Stimulated activated naive CD8-positive, alpha-beta T cell treated with anti-CD3 and anti-CD28 coated beads, Interleukin-15, amount 100 ng/mL, for 72 hours (primary cell): ENCODE data around the gene RGS9BP.
"Not testable (repeated sequence)": the region's sequence is repeated elsewhere in the genome, so short reads cannot be mapped to it uniquely, and the experiment has no call there.

ENCODE experiments used
- ATAC-seq: fragments of 150-1000 bp; cut with Tn5 transposase; 2 replicates; pipeline ENCODE4 v1.10.0; 2021; ENCODE audit warnings: mild to moderate bottlenecking, moderate library complexity
- DNase-seq, 2 donors: peaks; one replicate each; pipeline ENCODE4 v3.0.0; 2021 to 2022
- H3K27ac Mint-ChIP-seq, 2 donors: one replicate each; pipeline ENCODE4 v1.8.0; 2022; ENCODE audit warnings: mild to moderate bottlenecking in 2 of 2, mixed read lengths in 2 of 2, moderate library complexity in 2 of 2
- H3K27me3 Mint-ChIP-seq: one replicate; pipeline ENCODE4 v1.8.0; 2022; ENCODE audit warnings: mixed read lengths
- H3K4me1 Mint-ChIP-seq: one replicate; pipeline ENCODE4 v1.8.0; 2022; ENCODE audit warnings: mild to moderate bottlenecking, mixed read lengths
- H3K4me3 Mint-ChIP-seq, 2 donors: one replicate each; pipeline ENCODE4 v1.8.0; 2022; ENCODE audit warnings: mild to moderate bottlenecking in 2 of 2, mixed read lengths in 2 of 2, moderate library complexity in 1 of 2
- H3K9me3 Mint-ChIP-seq, 2 donors: one replicate each; pipeline ENCODE4 v1.8.0; 2022; ENCODE audit warnings: mixed read lengths in 2 of 2

The RGS9BP gene

DNA sequence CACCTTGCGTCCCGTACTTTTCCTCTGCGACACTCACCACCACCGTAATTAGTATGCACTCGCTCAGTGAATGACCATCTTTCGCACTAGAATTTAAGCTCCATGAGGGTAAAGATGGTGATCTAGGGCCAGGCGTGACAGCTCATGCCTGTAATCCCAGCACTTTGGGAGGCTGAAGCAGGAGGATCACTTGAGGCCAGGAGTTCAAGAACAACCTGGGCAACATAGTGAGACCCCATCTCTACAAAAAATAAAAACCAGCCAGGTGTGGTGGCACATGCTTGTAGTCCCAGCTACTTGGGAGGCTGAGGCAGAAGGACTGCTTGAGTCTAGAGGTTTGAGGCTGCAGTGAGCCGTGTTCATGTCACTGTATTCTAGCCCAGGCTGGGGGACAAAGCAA, 19.3 kb upstream of the RGS9BP start:
- H3K9me3 Mint-ChIP-seq, H3K4me3 Mint-ChIP-seq, DNase-seq, H3K27ac Mint-ChIP-seq, H3K4me1 Mint-ChIP-seq, ATAC-seq, H3K27me3 Mint-ChIP-seq: not testable (repeated sequence)

DNA sequence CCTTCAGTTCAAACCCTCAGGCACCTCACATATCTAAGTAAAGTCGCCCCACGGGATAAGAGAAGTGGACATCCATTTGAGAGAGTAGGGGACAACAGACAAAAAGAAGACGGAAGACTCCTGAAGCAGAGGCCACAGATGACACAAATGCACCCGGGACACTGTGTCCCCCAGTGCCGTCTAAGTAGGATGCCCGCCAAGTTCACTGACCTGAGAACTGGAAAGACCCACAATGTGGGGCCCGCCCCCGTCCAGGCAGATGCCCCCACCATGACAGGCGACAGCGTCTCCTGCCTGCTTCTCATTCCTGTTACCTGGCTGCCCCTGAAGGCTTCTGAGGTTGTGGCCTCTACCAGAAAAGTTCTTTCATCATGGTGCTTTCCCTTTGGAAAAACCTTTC, 17.6 kb upstream of the RGS9BP start:
- no peaks in the 10 kb centered on the region for H3K27me3 Mint-ChIP-seq
- H3K9me3 Mint-ChIP-seq: no peaks in the 10 kb centered on the region
- DNase-seq (no peak), ATAC-seq (no peak)
- H3K4me1 Mint-ChIP-seq: peaks cover 14% of the 10 kb centered on the region
- no peak overlapping the region for H3K4me3 Mint-ChIP-seq
- H3K27ac Mint-ChIP-seq: no peak overlapping the region

DNA sequence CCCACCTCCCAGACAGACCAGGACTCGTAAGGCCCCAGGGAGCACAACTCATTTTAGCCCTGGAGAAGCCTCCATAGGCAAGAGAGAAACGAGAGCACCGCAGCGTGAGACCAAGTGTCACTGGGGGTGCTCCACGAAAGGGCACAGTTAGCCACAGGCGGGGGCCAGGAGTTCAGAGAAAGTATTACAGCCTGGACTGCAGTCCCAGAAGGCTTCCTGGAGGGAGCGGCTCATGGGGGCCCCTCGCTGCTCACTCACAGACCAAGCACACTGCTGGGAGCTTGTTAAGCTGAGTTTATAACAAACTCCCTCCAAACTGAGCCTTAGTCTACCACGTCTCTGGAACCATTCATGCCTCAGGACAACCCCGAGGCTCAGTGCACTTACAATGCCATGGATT, 17.1 kb upstream of the RGS9BP start:
- H3K4me3 Mint-ChIP-seq: no peak overlapping the region
- peaks cover 13% of the 10 kb centered on the region for H3K4me1 Mint-ChIP-seq
- H3K27me3 Mint-ChIP-seq: no peaks in the 10 kb centered on the region
- H3K9me3 Mint-ChIP-seq: no peaks in the 10 kb centered on the region
- no peak overlapping the region for H3K27ac Mint-ChIP-seq
- no peak for DNase-seq
- no peak for ATAC-seq

DNA sequence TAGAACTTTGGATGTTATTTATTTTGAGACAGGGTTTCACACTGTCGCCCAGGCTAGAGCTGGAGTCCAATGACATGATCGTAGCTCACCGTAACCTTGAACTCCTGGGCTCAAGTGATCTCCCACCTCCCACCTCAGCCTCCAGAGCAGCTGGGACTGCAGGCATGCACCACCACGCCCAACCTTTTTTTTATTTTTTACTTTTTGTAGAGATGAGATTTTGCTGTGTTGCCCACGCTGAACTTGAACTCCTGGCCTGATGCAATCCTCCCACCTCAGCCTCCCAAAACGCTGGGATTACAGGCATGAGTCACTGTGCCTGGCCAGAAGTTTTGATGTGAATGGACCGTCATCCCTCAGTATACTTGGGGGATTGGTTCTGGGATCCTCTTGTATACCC, 14.3 kb upstream of the RGS9BP start:
- ATAC-seq: no peak
- Mint-ChIP-seq H3K27me3 (no peaks in the 10 kb centered on the region), H3K27ac (no peak overlapping the region), H3K4me3 (no peak overlapping the region), H3K4me1 (peaks cover 13% of the 10 kb centered on the region), H3K9me3 (no peaks in the 10 kb centered on the region)
- no peak for DNase-seq

DNA sequence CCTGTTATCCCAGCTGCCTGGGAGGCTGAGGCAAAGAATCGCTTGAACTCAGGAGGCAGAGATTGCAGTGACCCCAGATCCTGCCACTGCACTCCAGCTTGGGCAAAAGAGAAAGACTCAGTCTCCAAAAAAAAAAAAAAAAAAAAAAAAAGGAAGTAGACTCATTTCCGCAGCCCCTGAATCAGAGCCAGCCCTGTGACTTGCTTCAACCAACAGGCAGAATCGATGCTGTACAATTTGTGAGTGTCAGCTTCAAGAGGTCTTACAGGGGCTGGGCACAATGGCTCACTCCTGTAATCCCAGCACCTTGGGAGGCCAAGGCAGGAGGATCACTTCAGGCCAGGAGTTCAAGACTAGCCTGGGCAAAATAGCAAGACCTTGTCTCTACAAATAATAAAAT, 13.5 kb upstream of the RGS9BP start:
- H3K27me3 Mint-ChIP-seq: no peaks in the 10 kb centered on the region
- ATAC-seq: no peak
- H3K9me3 Mint-ChIP-seq: no peaks in the 10 kb centered on the region
- H3K4me1 Mint-ChIP-seq: peaks cover 13% of the 10 kb centered on the region
- no peak for DNase-seq
- H3K4me3 Mint-ChIP-seq: no peak overlapping the region
- H3K27ac Mint-ChIP-seq: no peak overlapping the region

DNA sequence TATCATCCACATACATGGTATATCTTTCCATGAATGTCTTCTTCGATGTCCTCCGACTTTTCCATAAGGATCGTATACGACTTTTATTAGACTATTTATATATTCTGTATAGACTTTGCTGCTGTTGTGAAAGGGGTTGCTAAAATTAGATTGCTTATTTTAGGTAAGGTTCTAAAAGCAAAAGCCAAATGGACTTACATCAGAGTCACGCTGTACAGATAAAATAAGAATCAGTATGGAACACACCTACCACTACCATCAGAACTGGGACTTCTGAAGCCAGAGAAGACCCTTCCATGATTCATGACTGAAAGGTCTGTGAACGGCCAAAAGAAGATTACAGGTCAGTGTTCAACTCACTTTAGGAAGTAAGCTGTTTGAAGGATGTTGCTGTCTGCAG, 9.6 kb upstream of the RGS9BP start:
- Mint-ChIP-seq H3K4me1 (peaks cover 31% of the 10 kb centered on the region), H3K9me3 (no peaks in the 10 kb centered on the region), H3K27ac (no peak overlapping the region), H3K27me3 (no peaks in the 10 kb centered on the region), H3K4me3 (no peak overlapping the region)
- no peak for ATAC-seq
- no peak for DNase-seq

DNA sequence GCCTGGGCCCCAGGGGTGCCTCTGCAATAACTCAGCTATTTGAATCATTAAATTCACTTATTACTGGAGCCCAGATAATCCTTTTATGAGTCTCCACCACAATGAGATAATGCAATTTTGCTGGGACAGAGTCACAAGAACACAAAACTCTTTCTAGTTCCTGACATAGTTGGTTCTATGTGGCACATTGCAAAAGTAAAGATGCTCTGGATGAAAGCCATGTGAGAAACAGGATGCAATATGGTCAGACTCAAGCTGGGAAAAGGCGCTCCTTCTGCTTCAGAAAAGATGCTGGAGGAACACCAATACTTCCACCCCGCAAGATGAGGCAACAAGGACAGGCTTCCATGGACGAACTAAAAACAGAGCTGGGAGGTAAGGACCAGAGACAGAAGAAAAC, 6.3 kb upstream of the RGS9BP start:
- Mint-ChIP-seq H3K27me3 (no peaks in the 10 kb centered on the region), H3K4me3 (no peak overlapping the region), H3K9me3 (no peaks in the 10 kb centered on the region), H3K27ac (no peak overlapping the region), H3K4me1 (peaks cover 48% of the 10 kb centered on the region)
- ATAC-seq: no peak
- no peak for DNase-seq

DNA sequence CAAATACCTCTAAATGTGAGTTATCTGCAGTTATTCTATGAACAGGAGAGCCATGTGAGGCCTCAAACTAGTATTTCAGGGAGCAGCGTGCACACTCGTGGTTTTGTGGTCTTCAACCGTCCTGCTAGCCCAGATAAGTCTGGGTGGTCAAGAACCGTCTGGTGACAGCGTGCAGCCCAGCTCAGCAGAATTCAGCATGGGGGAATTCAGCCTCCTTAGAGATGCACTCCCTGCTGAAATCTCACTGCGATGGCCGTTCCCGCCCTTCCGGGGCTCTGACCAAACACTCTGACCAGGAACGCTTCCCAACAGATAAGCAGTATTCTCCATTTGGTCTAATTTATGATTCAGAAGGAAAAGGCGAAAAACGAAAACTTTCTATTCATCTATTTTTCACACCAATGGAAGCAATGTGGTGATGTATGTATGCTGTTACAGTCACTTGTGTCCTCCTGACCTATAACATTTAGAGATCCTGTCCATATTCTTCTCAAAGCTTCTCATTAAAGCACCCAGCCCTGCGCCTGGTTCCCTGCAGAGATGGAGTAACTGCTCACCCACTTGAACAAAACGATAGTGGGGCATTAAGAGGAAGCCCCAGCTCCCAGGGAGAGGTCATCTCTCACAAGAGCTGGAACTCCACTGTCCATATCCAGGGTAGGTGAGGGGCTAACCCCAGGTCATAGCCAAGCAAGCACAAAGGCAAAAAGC, 3.6 kb upstream of the RGS9BP start:
- Mint-ChIP-seq H3K4me1 (peaks cover 56% of the 10 kb centered on the region), H3K4me3 (no peak overlapping the region), H3K27ac (no peak overlapping the region), H3K27me3 (peaks cover 15% of the 10 kb centered on the region), H3K9me3 (no peaks in the 10 kb centered on the region)
- no peak for ATAC-seq
- no peak for DNase-seq

DNA sequence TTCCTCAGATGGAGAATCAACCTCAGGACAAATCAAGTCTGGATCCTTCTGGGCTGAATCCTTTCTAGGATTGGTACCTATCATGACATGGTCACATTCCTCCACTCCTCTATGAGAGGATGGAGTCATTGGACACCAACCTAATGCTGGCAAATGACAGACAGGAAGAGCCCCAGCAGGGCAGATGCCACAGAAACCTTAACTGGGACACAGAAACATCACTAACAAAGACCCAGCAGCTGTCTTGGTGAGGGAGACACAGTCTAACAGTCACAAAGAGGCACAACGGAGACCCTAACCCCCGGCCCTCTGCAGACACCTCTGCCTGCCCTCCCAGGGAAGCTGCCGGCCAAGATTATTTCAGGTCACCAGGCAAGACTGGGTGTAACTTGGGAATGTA, 2.8 kb upstream of the RGS9BP start:
- Mint-ChIP-seq H3K27me3 (peaks cover 23% of the 10 kb centered on the region), H3K4me3 (no peak overlapping the region), H3K27ac (no peak overlapping the region), H3K9me3 (no peaks in the 10 kb centered on the region), H3K4me1 (peaks cover 63% of the 10 kb centered on the region)
- DNase-seq: no peak
- no peak for ATAC-seq

DNA sequence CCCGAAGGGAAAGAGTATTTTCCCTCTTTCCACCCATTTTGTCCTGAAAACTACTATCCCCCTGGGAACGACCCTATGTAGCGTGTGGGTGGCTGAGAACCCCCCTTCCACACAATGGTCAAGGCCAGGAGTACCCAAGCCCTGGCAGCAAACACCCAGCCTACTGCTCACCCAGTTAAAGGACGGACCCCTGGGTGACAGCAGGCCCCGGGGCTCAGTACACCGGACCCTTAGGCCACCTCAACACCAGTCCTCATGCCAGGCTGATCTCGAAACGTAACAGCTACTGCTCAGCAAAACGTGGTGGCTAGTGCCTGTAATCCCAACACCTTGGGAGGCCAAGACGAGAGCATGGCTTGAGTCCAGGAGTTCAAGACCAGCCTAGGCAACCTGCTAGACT, 2.1 kb upstream of the RGS9BP start:
- Mint-ChIP-seq H3K27me3 (peaks cover 27% of the 10 kb centered on the region), H3K4me1 (peaks cover 62% of the 10 kb centered on the region), H3K9me3 (no peaks in the 10 kb centered on the region), H3K27ac (no peak overlapping the region), H3K4me3 (peak overlapping the region in 1 of 2 donors; percentile 95)
- DNase-seq (no peak), ATAC-seq (no peak)

DNA sequence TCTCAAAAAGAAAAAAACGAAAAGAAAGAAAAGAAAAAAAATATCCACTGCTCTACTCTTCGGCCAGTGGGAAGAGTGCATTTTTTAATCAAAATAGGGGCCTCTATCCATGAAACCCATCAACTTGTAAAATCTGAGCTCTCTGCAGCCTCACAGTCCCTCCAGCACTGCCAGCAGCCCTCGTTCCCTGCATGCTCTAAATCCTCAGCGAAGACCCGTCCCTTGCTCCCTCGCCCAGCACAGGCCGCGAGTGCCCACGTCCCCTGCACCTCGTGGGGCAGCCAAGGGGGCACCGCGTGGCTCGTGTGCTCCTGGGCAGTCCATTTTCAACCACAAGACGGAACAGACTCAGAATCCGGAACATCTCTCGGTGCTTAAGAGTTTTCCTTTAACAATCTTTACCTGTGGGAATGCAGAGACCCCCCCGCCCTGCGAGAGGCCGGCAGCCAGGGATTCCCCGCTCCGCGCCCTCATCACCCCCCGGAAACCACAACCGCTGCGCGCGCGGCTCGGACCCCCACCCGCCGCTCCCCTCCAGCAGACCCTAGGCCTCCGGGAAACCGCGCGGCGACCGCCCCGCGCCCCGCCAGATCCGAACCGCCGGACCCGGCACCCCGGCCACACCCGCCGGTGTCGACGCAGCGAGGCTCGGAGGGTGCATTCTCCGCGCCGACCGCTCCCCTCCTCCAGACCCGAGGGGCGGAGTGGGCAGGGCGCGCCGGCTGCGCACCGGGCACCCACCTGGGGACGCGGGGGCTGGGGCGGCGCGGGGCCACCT, 1.3 kb upstream of the RGS9BP start:
- DNase-seq: no peak
- Mint-ChIP-seq H3K4me3 (peak overlapping the region; percentile 95 to 97), H3K9me3 (no peaks in the 10 kb centered on the region), H3K4me1 (peaks cover 56% of the 10 kb centered on the region), H3K27me3 (peaks cover 27% of the 10 kb centered on the region), H3K27ac (peak overlapping the region; percentile 91 to 94)
- peak; percentile 35 for ATAC-seq

DNA sequence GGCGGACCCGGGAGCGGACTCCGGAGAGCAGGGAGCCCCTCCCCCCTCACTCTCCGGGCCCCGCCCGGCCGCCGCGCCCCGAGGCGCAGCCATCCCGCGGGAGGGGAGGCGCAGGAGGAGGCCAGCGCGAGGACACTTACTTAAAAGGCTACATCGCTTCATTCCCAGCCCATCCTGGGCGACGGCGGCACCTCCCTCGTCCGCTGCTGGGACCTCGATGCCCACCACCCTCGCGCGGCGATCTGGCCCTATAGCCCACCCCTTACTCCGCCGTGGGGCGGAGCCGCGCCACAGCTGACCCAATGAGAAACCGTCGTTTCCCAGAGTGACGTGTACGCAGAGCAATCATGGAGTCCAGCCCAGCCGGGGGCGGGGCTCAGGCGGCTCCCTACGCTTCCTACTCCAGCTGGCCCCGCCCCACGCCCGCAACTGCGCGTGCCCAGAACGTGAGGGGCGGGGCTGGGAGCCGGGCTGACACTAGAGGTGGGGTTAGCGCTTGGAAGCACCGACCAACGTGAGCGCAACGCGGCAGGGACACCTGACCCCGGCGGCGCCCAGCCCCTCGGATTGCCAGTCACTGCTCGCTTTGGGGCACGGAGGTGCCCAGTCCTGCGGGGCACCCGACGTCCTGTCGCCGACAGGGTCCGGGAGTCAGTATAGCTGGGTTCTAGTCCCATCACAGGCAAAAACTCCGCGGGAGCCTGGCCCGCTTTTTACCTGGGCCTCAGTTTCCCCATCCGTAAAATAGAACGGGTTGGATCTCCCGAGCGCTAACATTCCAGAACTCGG, 523 bp upstream of the RGS9BP start, which contains the start of gene ANKRD27:
TSS of gene ANKRD27 (minus strand) at position 250 of the 789 bp plus-strand sequence. CDS start 16,165 bp downstream, outside the sequence.
- H3K9me3 Mint-ChIP-seq: no peaks in the 10 kb centered on the region
- DNase-seq (peak; percentile 98 to 99), ATAC-seq (peak; percentile 95)
- H3K4me1 Mint-ChIP-seq: peaks cover 48% of the 10 kb centered on the region
- peak within 1 kb of the TSS; percentile 91 to 94 for H3K27ac Mint-ChIP-seq
- peaks cover 27% of the 10 kb centered on the region for H3K27me3 Mint-ChIP-seq
- peak within 1 kb of the TSS; percentile 95 to 97 for H3K4me3 Mint-ChIP-seq

DNA sequence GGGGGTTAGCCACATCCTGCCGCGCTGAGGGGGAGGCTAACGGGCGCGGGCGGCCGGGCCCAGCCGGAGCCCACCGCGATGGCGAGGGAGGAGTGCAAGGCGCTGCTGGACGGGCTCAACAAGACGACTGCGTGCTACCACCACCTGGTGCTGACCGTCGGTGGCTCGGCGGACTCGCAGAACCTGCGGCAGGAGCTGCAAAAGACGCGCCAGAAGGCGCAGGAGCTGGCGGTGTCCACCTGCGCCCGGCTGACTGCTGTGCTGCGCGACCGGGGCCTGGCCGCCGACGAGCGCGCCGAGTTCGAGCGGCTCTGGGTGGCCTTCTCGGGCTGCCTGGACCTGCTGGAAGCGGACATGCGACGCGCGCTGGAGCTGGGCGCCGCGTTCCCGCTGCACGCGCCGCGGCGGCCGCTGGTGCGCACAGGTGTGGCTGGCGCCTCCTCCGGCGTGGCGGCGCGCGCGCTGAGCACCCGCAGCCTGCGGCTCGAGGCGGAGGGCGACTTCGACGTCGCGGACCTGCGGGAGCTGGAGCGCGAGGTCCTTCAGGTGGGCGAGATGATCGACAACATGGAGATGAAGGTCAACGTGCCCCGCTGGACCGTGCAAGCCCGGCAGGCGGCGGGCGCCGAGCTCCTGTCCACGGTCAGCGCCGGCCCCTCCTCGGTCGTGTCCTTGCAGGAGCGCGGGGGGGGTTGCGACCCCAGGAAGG, 692 bp downstream of the RGS9BP start:
- no peaks in the 10 kb centered on the region for H3K9me3 Mint-ChIP-seq
- peak overlapping the region; percentile 84 to 85 for H3K4me3 Mint-ChIP-seq
- H3K27me3 Mint-ChIP-seq: peaks cover 27% of the 10 kb centered on the region
- ATAC-seq: peak; percentile 0
- peaks cover 44% of the 10 kb centered on the region for H3K4me1 Mint-ChIP-seq
- H3K27ac Mint-ChIP-seq: no peak overlapping the region
- no peak for DNase-seq

DNA sequence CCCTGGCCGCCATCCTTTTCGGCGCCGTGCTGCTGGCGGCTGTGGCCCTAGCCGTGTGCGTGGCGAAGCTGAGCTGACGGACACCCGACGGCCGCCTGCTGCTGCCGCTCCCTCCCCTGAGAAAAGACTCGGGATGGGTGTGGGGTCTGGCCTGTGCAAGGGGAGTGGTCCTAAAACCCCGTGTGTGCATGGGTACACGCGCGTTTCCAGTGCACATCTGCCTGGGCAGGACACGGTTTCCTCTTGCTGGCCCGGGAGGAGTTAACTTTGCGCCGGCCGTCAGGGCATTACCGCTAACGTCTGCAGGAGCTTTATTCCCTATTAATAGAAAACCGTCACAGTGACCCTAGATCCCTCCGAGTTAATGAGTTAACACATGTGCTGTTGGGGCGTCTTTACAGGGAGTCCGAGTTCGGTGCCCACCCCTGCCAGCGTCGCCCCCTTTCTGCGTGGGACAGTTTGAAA, 1.3 kb downstream of the RGS9BP start:
- no peak for ATAC-seq
- Mint-ChIP-seq H3K27ac (no peak overlapping the region), H3K27me3 (peaks cover 27% of the 10 kb centered on the region), H3K4me3 (peak overlapping the region; percentile 10 to 49), H3K9me3 (no peaks in the 10 kb centered on the region), H3K4me1 (peaks cover 39% of the 10 kb centered on the region)
- no peak for DNase-seq

DNA sequence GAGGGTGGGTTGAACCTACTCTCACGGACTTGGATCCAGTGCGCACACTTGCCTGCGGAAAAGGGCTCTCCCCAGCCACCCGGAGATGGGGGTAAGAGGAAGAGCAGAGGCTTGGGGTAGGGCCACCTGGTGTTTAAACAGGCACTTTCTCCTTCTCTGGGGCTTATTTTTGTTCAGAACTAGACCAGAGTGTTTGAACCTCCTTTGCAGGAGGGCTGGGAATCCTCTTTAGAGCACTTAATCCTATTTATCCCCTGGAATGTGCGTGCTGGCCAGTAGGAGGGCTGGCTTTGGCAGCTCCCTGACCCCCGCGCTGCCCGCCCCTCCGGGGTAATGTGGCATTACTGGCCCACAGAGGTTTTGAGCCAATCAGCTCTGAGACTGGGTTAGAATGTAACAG, 2.0 kb downstream of the RGS9BP start:
- no peak for ATAC-seq
- H3K4me3 Mint-ChIP-seq: no peak overlapping the region
- no peak for DNase-seq
- H3K27me3 Mint-ChIP-seq: peaks cover 34% of the 10 kb centered on the region
- peaks cover 31% of the 10 kb centered on the region for H3K4me1 Mint-ChIP-seq
- no peak overlapping the region for H3K27ac Mint-ChIP-seq
- no peaks in the 10 kb centered on the region for H3K9me3 Mint-ChIP-seq
